CD4-positive, alpha-beta T cell treated with Interleukin-15 for 4 hours (primary cell): ENCODE measurements around the gene SH3RF1.

ENCODE experiments used
- DNase-seq: peaks from one replicate; pipeline ENCODE4 v3.0.0-alpha.2; 2020; ENCODE audit warnings: low spot score

Gene SH3RF1

GRCh38 chr4:169251291-169252235, 19.2 kb downstream of the SH3RF1 start:
- no peak for DNase-seq

- DNase-seq: no peak
These were observed 20.0 kb downstream of the SH3RF1 start for GRCh38 chr4:169250796-169251195.

- no peak for DNase-seq
These were observed 20.8 kb downstream of the SH3RF1 start for GRCh38 chr4:169249999-169250398.

GRCh38 chr4:169249214-169249973, 21.4 kb downstream of the SH3RF1 start:
- DNase-seq: no peak

DNA sequence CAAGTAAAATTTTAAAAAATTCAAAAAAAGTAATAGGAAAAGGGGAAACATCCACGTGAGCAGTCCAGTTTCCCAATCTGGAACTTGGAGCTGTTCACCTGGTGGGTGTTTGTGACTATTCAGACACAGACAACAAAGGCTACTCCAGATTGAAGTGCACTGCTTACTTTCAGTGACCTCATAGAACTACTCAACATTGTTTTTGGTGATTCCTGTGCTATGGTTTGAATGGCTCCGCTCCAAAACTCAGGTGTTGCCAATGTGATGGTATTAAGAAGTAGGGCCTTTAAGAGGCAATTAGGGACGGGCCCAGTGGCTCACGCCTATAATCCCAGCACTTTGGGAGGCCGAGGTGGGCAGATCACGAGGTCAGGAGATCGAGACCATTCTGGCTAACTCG, 22.1 kb downstream of the SH3RF1 start:
- no peak for DNase-seq

DNA sequence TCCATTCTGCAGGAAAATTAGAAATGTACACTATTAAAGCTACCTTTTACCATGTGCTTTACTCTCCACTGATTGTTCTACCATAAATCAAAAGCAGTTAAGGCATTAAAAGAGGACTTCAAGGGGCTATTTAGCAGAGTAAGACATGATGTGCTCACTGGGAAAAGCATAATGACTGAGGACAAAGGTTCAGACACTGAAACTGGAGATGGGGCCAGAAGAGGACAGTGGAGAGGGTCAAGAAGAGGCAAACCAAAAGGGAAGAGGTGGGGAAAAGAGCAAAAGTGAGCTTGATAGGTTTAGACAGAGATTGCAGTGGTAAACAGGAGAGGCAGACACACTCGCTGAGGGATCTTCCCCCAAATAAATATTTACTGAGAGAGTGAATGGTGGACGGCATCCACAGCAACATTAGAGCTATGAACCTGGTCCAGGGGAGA, 23.8 kb downstream of the SH3RF1 start:
- no peak for DNase-seq

DNA sequence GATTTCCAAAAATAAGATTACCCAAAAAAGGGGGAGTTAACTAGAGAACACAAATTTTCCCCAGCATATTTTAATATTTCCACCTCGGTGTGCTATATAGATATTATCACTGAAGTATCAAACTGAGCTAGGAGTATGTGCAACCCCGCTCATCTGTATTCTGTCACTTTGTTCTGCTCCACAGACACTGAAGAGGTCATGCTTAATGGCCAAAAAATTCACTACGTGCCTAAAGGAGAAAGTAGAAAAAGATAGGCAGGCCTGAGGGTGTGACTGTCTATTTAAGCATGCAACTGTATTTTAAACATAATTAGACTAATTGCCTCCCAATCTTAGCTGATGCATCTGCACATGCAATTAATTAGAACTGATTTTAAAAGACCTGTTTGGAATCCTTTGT, 24.5 kb downstream of the SH3RF1 start:
- no peak for DNase-seq

GRCh38 chr4:169245061-169245460, 25.7 kb downstream of the SH3RF1 start:
- DNase-seq: no peak

- no peak for DNase-seq
These were observed 26.7 kb downstream of the SH3RF1 start for GRCh38 chr4:169243825-169244609.

DNA sequence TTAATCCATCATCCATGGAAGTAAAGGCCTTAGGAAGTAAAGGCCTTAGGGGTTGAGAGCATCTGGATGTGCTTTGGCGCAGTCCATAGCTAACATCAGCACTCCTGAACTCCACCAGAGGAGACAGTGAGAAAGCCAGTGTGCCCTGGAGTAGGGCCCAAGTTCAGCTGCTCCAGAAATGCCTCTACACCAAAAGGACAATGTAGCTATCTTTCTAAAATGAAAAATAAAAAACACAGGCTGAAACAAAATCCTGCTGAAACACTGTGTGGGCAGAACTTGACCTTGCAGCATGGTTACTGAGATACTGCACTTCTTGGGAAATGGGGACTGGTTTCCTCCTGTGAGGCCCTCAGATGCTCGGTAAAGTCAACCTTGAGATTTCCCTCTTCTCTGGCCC, 29.3 kb downstream of the SH3RF1 start:
- DNase-seq: no peak

- no peak for DNase-seq
These were observed 31.4 kb downstream of the SH3RF1 start for GRCh38 chr4:169239221-169239905.

GRCh38 chr4:169238445-169238844, 32.3 kb downstream of the SH3RF1 start:
- no peak for DNase-seq

GRCh38 chr4:169236873-169237626, 33.7 kb downstream of the SH3RF1 start:
- no peak for DNase-seq

- no peak for DNase-seq
These were observed 34.7 kb downstream of the SH3RF1 start for GRCh38 chr4:169236078-169236477.

DNA sequence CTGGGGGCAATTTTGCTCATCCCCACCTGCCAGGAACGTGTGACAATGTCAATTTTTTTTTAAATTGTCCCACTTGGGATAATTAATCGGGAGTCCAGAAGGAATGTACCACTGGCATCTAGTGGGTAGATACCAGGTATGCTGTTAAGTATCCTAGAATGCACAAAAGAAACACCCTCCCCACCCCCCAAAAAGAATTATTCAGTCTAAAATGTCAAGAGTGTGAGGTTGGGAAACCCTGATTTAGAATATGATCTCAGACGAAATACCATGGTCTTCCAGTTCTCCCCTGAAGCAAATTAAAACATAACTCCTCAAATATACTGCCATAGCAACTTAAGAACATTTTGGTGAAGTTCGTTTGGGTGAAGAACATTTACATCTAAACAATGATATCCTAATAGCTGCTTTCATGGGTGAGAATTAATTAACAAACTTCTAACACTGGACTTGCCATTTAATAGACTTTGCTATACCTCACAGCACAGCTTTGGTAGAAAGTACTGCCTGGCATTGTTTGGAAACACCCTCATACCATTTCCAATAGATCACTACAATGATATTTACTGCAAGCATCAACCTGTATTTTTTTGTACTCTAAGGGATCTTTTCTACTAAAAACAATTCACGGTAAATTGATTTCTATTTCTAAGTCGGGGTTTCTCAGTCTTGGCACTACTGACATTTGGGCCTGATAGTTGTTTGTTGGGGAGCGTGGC, 36.5 kb downstream of the SH3RF1 start:
- no peak for DNase-seq

GRCh38 chr4:169233691-169234090, 37.1 kb downstream of the SH3RF1 start:
- DNase-seq: no peak

- no peak for DNase-seq
These were observed 39.0 kb downstream of the SH3RF1 start for GRCh38 chr4:169231647-169232262.

DNA sequence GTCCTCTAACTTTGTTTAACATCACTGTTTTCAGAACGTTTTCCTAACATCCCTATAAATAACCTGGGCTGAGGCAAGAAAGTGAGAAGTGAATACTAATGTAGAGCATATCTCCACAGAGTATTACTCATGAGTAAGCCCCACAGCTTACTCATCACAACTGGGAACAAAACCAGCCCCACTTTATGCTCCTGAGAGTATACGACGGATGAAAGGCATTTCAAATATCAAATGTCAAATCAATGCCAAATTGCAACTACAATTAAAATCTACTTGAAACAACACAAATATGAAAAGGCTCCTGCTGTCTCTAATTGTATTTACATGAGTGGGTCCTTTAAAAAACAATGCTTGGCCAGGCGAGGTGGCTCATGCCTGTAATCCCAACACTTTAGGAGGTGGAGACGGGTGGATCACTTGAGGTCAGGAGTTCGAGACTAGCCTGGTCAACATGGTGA, 41.2 kb downstream of the SH3RF1 start:
- no peak for DNase-seq

GRCh38 chr4:169228076-169228475, 42.7 kb downstream of the SH3RF1 start:
- no peak for DNase-seq

DNA sequence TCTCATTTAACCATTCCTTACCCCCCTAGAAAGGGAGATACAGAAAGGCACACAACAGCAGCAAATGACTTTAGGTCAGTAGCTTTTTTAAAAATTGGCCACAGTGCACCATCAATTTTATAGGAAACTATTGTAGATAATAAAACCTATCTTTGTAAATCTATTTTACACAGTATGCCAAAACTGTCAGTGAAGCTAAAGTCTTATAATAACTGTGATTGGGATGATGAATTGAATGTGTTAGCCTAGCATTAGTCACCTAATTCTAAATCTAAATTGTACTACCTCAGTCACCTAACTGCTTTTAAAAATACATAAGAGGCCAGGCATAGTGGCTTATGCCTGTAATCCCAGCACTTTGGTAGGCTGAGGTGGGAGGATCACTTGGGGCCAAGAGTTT, 44.2 kb downstream of the SH3RF1 start:
- DNase-seq: no peak
